Activated naive CD8-positive, alpha-beta T cell treated with anti-CD3 and anti-CD28 coated beads, Interleukin-2, amount 10 ng/mL, durations not matched to agents 7 days and 5 days (primary cell): ENCODE results near the gene CALD1. TPM values are rescaled to one million over a fixed set of nuclear protein-coding genes. Genes with fewer than 3 reads are reported as not detected.

Experiments used
- ATAC-seq: fragments of 150-1000 bp; cut with Tn5 transposase; one replicate; pipeline ENCODE4 v1.10.0; 2021; ENCODE audit warnings: low read depth, moderate library complexity
- POLR2A ChIA-PET: fragments of 350-600 bp; sonication (Branson Sonifier 250); formaldehyde crosslinking; loops from one replicate; lab custom pipeline; 2021; ENCODE audit warnings: antibody characterized with exemption; lab: Charles Lee
- DNase-seq: peaks from one replicate; pipeline ENCODE4 v3.0.0; 2021
- H3K27ac Mint-ChIP-seq: one replicate; pipeline ENCODE4 v1.8.0; 2022; ENCODE audit warnings: mild to moderate bottlenecking, mixed read lengths
- H3K27me3 Mint-ChIP-seq: one replicate; pipeline ENCODE4 v1.8.0; 2022; ENCODE audit warnings: mild to moderate bottlenecking, moderate library complexity, mixed read lengths
- H3K36me3 Mint-ChIP-seq: one replicate; pipeline ENCODE4 v1.8.0; 2021; ENCODE audit warnings: mild to moderate bottlenecking, mixed read lengths
- H3K4me1 Mint-ChIP-seq: one replicate; pipeline ENCODE4 v1.8.0; 2021; ENCODE audit warnings: mixed read lengths
- H3K4me3 Mint-ChIP-seq: one replicate; pipeline ENCODE4 v1.8.0; 2022; ENCODE audit warnings: mild to moderate bottlenecking, moderate library complexity, mixed read lengths
- H3K9me3 Mint-ChIP-seq: one replicate; pipeline ENCODE4 v1.8.0; 2021; ENCODE audit warnings: mixed read lengths
- total RNA-seq, 2 experiments: library from RNA; stranded (reverse); gene quantifications; one replicate each; pipeline ENCODE4 v1.2.3, GENCODE V29; 2021

CALD1 gene
- total RNA-seq, 2 experiments from 2014 or later = not detected

GRCh38 chr7:135001390-135002165, 222.1 kb downstream of the CALD1 start:
- POLR2A ChIA-PET = no interaction called here

GRCh38 chr7:135012229-135012628, 232.8 kb downstream of the CALD1 start:
- Mint-ChIP-seq H3K27me3 (no peaks in the 10 kb centered on the region), H3K36me3 (peaks cover 5% of the 10 kb centered on the region), H3K4me1 (no peaks in the 10 kb centered on the region), H3K27ac (no peak overlapping the region), H3K9me3 (peaks cover 8% of the 10 kb centered on the region), H3K4me3 (no peak overlapping the region)
- POLR2A ChIA-PET = no interaction called here
- DNase-seq (no peak), ATAC-seq (no peak)

More at GRCh38 chr7:135001390-135002165, 222.1 kb downstream of the CALD1 start:
- Mint-ChIP-seq H3K4me3 (no peak overlapping the region), H3K27ac (no peak overlapping the region), H3K4me1 (no peaks in the 10 kb centered on the region), H3K9me3 (peaks cover 2% of the 10 kb centered on the region), H3K36me3 (peaks cover 8% of the 10 kb centered on the region), H3K27me3 (no peaks in the 10 kb centered on the region)
- no peak for DNase-seq
- no peak for ATAC-seq

Other genes starting within 250 kb of the CALD1 start
- not detected for gene AKR1B15, start 230.5 kb upstream of the CALD1 start, total RNA-seq
- gene BPGM, start 132.8 kb upstream of the CALD1 start, total RNA-seq = 10 to 100 TPM; 13.1 to 13.2 TPM
- 1 to 10 TPM; 4.5 to 6.7 TPM for gene AGBL3, start 206.9 kb downstream of the CALD1 start, total RNA-seq